NT2/D1 (cell line): ENCODE data around the gene ELAVL4.

ENCODE experiments used
- YY1 ChIP-seq: IDR thresholded peaks from 2 replicates; pipeline ENCODE4 v1.6.1; 2011; ENCODE audit not compliant: insufficient read length, insufficient read depth
- ZNF274 ChIP-seq: IDR thresholded peaks from 2 replicates; pipeline ENCODE4 v1.6.1; 2011; ENCODE audit warnings: mild to moderate bottlenecking, low read depth, low read length

DNA sequence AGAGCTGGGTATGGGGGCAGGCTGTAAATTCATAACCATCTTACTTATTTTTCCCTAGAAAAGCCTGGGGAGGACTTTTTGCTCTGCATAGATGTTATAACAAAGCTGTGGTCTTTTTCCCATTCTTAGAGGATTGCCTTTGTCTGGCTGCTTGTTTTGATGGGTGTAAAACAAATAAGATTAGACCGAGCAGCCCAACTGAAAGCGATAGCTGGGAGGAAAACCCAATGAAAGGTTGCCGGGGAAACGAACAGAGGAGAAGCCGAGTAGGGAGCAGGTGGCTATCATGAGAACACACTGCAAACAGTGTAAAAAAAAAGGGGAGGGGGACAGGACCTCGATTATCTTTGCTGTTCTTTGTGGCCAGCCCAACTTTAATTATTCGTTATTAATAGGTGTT is 1.9 kb downstream of the ELAVL4 start:
- TF ChIP-seq ZNF274: no peak
- TF ChIP-seq YY1: no peak
